ENCODE measurements around the gene TMIGD3.

GRCh38 chr1:111449703-111450017 is 53.8 kb downstream of the TMIGD3 start:
- TF ChIP-seq POLR2A (IDR thresholded peaks at IDR 0.05): no peak
- no peak for TF ChIP-seq POLR2AphosphoS5 (IDR thresholded peaks at IDR 0.05)
- TF ChIP-seq CTCF (IDR thresholded peaks at IDR 0.05): no peak
- no peak for TF ChIP-seq EP300 (IDR thresholded peaks at IDR 0.05)

Data from stomach (tissue), 4 donors.